Stimulated activated CD4-positive, alpha-beta T cell treated with anti-CD3 and anti-CD28 coated beads, Interleukin-1b, Interleukin-23, amount 100 ng/mL, for 24 hours (primary cell): ENCODE results near the gene GRB2.
"Not testable (repeated sequence)": the region's sequence is repeated elsewhere in the genome, so short reads cannot be mapped to it uniquely, and the experiment has no call there.

Experiments used
- DNase-seq, 4 experiments: peaks; one replicate each; pipeline ENCODE4 v3.0.0-alpha.2; 2020; ENCODE audit warnings: low read depth in 4 of 4, low spot score in 1 of 4

The GRB2 gene

GRCh38 chr17:75321506-75321905 lies 84.0 kb downstream of the GRB2 start:
- no peak for DNase-seq

- no peak for DNase-seq
Measured at GRCh38 chr17:75319904-75320691, 85.4 kb downstream of the GRB2 start.

GRCh38 chr17:75318615-75319222 lies 86.8 kb downstream of the GRB2 start:
- no peak for DNase-seq

- DNase-seq, result no peak
Measured at GRCh38 chr17:75318211-75318610, 87.3 kb downstream of the GRB2 start.

GRCh38 chr17:75317671-75318070 lies 87.8 kb downstream of the GRB2 start:
- DNase-seq, result no peak

- no peak for DNase-seq
Measured at GRCh38 chr17:75316253-75316652, 89.2 kb downstream of the GRB2 start.

- peak in 1 of 4 experiments; percentile 26 for DNase-seq
Measured at GRCh38 chr17:75315541-75316243, 89.8 kb downstream of the GRB2 start.

GRCh38 chr17:75313941-75314551 lies 91.4 kb downstream of the GRB2 start:
- no peak for DNase-seq

GRCh38 chr17:75308732-75309629 lies 96.5 kb downstream of the GRB2 start:
- no peak for DNase-seq

GRCh38 chr17:75307957-75308731 lies 97.3 kb downstream of the GRB2 start:
- DNase-seq, result no peak

- no peak for DNase-seq
Measured at GRCh38 chr17:75301502-75302206, 103.8 kb downstream of the GRB2 start.

- no peak for DNase-seq
Measured at GRCh38 chr17:75301049-75301448, 104.4 kb downstream of the GRB2 start.

- no peak for DNase-seq
Measured at GRCh38 chr17:75300280-75300679, 105.2 kb downstream of the GRB2 start.

- no peak for DNase-seq
Measured at GRCh38 chr17:75295201-75296158, 110.0 kb downstream of the GRB2 start.

GRCh38 chr17:75292810-75293448 lies 112.5 kb downstream of the GRB2 start:
- DNase-seq, result not testable (repeated sequence)

GRCh38 chr17:75289832-75290337 lies 115.6 kb downstream of the GRB2 start:
- DNase-seq, result peak in 3 of 4 experiments; percentile 40 to 64 (median 50)

GRCh38 chr17:75289115-75289831 lies 116.2 kb downstream of the GRB2 start, which contains the start of gene SLC25A19:
TSS of gene SLC25A19 (minus strand) at chr17:75289433. CDS start at chr17:75286764, 2,669 bp downstream.
- peak; percentile 84 to 95 (median 92) for DNase-seq
